Left renal cortex interstitium (tissue), 4 donors: ENCODE results near the gene HAUS7. TPM values are rescaled to one million over a fixed set of nuclear protein-coding genes. Genes with fewer than 3 reads are reported as not detected.
A peak's percentile ranks its signal among the peaks of the same experiment; 100 is the strongest.

Experiments used
- DNase-seq, 4 donors: peaks; one replicate each; pipeline ENCODE4 v3.0.0-alpha.2; 2013; ENCODE audit warnings: low read depth in 4 of 4, low spot score in 2 of 4, missing footprints in 1 of 4
- polyA plus RNA-seq, 4 donors: library from polyadenylated mRNA; unstranded; fragments of 120-200 nt; gene quantifications; one replicate each; pipeline ENCODE4 v1.2.1, GENCODE V29; 2013; ENCODE audit not compliant: insufficient read length in 4 of 4

HAUS7 gene
- 10 to 100 TPM; 26.7 to 31.9 (median 30.2) TPM for polyA plus RNA-seq

GRCh38 chrX:153470411-153471363 is at the start of gene HAUS7:
HAUS7 (minus strand) TSS chrX:153470576; CDS start chrX:153470557, 19 bp downstream.
- DNase-seq = peak in 2 of 4 donors; percentile 59 to 67

DNA sequence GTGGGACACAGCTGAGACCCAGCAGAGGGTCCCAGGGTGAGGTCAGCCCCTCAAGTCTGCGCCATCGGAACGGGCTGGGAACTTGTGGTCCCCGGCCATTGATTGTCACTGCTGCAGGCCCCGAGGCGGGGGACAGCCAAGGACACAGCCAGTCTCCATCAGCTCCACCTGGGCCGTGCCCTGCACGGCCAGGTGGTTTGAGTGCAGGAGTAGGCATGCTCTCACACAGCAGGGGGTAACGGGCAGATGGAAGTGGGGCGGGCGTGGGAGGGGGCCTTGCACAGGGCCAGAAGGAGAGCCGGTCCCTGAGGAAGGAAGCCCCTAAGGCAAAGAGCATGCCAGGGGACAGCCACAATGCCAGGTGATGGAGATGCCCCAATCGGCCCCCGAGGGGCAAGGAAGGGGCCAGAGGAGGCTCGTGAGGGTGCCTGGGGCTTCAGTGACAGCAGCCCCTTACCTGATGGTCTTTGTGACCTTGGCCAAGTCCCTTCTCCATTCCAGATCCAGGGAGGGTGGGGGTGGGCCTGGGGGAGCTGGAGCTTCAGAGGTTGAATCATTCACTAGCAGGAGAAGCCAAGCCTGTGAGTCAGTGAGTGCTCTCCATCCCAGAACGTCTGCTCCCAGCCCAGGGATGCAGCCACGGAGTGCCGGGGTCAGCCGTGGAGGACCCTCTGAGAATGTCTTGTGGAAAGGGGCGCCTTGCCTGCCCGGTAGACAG is 49.4 kb upstream of the HAUS7 start:
- DNase-seq = no peak

- DNase-seq = no peak
Measured at GRCh38 chrX:153517946-153518834, 47.8 kb upstream of the HAUS7 start.

GRCh38 chrX:153517423-153517822 is 47.0 kb upstream of the HAUS7 start, which contains the start of gene ATP2B3:
ATP2B3 (plus strand) TSS chrX:153517642; CDS start chrX:153536248, 18,606 bp downstream.
- DNase-seq = no peak

DNA sequence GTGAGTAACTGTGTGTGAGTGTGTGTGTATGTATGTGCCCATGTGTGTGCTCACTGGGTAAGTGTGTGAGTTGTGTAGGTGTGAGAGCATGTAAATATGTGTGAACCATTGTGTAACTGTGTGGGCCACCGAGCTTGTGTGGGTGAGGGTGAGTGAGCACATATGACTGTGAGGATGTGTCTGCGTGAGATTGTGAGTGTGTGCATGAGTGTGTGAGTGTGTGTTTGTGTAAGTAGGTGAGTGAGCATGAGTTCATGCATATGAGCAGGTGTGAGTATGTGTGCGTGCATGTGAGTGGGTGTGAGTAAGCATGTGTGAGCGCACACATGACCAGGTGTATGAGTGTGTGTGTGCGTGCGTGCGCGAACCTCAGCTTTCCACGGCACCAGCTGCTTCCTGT is 45.7 kb upstream of the HAUS7 start:
- no peak for DNase-seq

DNA sequence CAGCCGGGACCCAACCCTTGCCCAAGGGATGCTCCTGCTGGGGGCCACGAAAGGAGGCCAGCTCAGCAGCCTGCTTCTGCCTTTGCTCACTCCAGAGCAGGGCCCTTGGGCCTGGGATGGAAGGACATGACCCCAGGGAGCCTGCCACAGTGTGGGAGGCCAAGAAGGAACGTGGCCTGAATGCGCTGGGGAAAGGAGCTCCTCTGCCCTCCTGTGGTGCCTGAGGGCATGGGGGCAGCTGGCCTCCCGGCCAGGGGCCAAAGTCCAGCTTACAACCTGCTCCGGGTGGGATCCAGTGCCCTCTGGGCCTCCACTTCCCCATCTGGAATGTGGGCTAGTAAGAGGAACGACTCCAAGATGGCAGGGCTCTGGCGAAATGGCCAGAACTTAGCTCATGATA is 45.1 kb upstream of the HAUS7 start:
- DNase-seq = no peak

DNA sequence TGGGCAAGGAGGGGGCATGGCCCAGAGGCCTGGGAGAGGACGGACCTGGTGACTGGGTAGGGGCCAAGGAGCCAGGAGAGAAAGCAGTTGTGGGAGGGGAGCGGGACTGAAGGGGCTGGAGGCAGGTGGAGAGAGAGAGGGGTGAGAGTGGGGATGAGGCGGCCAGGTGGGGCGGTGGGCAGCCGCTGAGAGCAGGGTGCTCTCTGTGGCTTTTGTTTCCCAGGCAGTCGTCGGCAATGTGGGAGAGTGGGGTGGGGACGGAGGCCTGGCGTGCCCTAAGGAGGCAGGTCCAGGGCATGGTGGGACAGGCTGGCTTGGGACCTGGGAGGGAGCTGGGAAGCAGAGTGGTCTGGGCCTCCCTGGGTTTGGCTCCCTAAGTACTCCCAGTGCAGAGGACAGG is 43.9 kb upstream of the HAUS7 start:
- no peak for DNase-seq

DNA sequence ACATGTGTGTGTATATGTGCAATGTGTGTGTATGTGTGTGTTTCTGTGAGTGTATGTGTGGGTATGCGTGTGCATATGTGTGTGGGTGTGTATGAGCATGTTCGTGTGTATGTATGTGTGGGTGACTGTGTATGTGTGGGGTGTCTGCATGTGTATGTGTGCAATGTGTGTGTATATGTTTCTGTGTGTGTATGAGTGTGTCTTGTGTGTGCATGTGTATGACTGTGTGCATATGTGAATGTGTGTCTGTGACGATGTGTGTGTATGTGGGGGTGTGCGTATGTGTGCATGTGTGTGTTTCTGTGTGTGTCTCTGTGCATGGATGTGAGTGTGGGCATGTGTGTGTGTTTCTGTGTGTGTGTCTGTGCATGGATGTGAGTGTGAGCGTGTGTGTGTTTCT is 42.9 kb upstream of the HAUS7 start:
- DNase-seq = no peak

GRCh38 chrX:153512501-153512893 is 42.1 kb upstream of the HAUS7 start:
- no peak for DNase-seq

DNA sequence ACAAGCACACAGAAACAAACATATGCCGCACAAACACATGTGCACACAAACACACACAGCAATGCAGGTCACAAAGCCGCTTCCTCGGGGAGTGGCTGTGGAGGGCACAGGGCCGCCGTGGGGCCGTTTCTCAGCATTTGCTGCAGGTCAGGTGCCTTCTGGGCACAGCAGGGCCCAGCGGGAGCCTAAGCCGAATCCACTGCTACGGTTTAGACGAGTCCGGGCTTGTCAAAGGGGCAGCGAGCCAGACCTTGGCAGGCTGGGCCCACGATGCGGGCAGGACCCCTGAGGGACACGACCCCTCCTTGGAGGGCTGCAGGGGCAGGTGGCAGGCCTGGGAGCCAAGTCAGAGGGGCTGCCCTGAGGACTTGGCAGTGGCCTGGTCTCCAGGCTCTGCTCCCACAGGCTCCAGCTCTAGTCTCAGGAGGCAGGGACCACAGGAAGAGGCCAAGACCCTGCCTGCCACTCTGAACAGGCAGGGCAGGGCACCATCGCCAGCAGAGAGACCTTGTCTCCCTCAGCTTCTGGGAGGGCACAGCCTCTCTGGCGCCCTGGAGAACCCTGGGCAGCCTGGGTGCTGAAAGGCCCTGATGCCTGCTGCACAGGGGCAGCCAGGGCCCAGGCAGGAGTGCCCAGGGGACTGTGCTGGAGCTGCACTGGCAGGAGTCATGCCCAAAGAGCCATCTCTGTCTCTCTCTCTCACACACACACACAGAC is 41.6 kb upstream of the HAUS7 start:
- no peak for DNase-seq

- no peak for DNase-seq
Measured at GRCh38 chrX:153510383-153510782, 40.0 kb upstream of the HAUS7 start.

DNA sequence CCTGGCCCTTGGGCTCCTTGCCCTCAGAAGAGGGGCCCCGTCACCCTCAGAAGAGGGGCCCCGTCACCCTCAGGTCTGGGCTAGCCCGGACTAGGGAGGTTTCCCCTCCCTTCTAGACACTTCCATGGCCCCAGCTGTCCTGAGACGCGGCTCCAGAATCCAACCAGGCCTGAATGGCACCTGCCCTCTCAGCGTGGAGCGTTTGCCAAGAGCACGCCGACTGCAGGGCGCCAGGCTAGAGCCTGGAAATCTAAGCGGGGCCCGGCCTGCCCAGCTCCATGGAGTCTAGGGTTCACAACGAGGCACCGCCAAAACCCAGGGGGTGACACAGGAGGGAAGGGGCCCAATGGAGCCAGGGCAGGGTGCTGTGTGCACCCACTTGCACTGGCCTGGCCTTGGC is 39.2 kb upstream of the HAUS7 start:
- no peak for DNase-seq

GRCh38 chrX:153507484-153508178 is 37.3 kb upstream of the HAUS7 start:
- DNase-seq = no peak

DNA sequence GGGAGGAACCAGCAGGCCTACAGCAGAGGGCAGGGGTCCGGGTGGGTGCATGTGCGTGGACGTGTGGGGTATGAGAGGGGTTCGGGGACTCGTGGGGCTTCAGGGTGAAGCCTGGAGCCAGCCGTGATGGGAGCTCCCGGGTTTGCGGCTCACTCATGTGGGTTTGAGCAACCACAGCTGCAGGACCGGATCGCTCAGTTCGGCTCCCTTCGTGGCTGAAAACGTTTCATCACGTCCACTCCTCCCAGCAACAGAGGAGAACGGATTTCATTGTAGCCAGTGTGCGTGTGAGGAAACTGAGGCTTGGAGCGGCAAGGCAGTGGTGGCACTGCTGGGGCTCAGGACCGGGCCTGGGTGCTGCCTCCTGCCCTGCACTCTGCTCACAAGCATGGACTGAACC is 35.0 kb upstream of the HAUS7 start:
- no peak for DNase-seq

DNA sequence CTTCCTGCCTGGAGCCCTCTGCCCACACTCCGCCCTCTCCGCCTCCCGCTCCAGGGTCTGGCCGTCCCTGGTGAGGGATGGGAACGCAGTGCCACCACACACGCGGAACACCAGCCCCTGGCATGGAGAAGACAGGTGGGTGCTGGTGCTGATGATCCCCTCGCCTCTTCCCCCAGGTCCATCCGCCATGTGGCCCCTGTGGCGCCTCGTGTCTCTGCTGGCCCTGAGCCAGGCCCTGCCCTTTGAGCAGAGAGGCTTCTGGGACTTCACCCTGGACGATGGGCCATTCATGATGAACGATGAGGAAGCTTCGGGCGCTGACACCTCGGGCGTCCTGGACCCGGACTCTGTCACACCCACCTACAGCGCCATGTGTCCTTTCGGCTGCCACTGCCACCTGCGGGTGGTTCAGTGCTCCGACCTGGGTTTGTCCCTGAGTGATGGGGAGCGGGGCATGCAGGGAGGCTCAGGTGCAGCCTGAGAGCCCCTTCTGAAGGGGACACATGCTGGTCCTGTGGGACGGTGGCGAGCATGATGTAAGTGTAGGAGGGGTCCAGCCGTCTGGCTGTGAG is 34.2 kb upstream of the HAUS7 start:
- no peak for DNase-seq

DNA sequence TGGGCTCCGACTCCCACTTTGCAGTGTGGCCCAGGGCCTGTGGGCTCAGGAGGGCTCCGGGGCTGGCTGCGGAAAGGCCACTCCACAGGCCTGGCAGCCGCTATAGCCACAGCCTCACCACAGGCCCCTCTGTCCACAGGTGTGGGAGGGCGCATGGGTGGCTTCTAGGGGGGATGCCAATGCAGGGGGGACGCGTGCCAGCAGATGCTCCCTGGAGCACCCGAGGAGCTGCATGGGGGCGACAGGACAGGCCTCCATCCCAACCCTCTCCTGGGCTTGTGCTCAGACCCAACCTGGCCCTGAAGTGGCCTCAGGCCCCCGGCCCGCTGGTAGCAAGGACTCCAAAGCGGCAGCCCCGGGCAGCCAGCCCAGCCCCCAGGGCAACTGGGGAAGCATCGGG is 32.4 kb upstream of the HAUS7 start:
- DNase-seq = no peak

- no peak for DNase-seq
Measured at GRCh38 chrX:153502131-153502530, 31.8 kb upstream of the HAUS7 start.

GRCh38 chrX:153501530-153501929 is 31.2 kb upstream of the HAUS7 start:
- DNase-seq = no peak

DNA sequence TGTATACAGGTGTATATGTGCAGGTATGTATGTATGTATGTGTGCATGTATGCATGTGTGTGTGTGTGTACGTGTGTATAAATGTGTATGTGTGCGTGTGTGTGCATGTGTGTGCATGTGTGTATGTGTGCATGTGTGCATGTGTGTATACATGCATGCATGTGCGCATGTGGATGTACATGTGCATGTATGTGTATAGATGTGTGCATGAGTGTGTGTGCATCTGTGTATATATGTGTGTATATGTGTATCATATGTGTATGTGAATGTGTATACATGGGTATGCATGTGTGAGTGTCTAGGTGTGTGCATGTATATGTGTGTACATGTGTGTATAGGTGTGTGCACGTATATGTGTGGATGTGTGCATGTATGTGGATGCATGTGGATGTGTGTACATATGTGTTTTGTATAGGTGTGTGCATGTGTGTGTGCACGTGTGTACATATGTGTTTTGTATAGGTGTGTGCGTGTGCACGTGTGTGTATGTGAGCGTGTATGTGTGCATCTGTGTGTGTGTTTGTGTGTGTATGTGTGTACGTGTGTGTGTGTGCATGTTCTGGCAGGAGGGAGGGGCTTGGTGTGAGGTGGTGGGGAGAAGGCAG is 30.4 kb upstream of the HAUS7 start:
- no peak for DNase-seq
